ENCODE measurements around the gene EVI5.

The EVI5 gene

DNA sequence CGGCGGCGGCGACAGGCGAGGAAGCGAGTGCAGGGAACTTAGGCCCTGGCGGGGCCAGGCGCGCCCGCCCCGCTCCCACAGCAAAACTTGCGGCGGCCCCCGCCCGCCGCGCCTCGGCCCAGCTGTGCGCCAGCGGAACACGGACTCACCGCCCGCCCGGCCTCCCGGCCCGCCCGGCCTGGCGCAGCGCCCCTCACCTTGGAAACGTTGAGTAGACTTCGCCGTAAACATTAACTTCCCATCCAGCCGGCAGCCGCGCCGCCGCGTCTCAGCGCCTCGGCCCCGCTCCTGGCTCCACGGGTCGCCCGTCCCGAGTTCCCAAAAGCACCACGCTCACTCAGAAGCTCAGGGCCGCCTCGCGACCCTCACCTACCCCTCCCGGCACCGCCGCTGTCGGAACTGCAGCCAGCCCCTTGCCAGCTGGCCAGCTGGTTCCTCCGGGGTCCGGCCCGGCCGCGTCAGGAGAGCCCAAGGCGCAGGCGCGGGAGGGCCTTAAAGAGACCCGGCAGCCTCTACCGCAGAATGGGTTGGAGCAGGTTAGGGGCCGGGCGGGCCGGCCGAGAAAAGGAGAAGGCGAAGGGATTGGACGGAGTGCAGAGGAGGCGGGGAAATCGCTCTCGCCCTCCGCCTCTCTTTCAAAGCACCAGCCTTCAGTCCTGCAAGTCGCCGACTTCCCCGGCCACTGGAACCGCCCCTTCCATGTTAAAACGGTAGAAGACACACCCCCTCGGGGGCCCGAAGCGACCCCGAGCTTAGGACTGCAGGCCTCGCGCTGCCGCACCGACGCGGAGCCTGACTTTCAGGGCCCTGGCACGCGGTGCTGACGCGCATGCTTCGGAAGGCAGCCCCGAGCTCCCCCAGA, at the start of gene EVI5:
Gene EVI5 (minus strand): TSS at position 470 of the 862 bp plus-strand sequence. CDS start 48,562 bp downstream, outside the sequence.
- DNase-seq = peak; percentile 86

GRCh38 chr1:92834617-92835016, 49.7 kb upstream of the EVI5 start:
- no peak for DNase-seq

DNA sequence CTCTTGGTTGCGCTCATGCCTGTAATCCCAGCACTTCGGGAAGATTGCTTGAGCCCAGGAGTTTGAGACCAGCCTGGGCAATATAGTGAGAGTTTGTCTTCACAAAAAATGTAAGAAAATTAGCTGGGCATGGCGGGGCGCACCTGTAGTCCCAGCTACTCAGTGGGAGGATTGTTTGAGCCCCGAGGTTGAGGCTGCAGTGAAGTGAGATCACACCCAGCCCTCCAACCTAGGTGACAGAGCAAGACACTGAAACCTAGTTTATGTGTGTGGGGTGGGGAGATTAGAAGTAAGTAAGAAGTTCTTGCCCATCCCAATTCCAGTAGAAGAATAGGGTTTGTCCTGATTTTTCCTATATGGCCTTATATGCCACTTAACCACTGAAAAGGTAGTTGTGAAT, 48.9 kb upstream of the EVI5 start:
- DNase-seq = no peak

DNA sequence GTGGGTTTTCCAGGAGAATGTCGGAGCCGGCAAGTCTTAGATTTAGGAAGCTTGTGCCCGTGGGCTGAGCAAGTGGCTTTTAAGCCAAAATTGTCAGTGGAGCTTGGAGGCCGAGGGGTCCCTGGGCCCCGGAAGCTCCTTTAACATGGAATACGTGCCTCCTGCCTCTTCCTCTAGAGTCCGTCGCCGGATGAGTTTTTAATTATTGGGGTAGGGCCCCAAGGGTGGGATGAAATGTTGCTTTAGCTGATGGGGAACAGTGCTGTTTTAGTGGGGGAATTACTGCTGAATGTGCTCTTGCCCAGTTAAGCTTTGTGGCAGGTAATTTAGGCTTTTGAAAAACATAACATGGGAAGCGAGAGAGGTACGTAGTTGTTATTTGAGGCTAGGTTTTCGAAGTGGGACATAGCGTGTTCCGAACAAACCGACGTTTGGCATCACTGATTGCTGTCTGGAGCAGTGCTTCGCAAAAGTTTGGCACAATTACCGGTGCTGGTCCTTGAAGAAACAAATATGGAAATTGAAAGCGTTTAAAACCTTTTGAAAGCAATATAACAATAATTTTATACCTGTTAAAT, 47.7 kb upstream of the EVI5 start:
- no peak for DNase-seq

- DNase-seq = peak; percentile 96
Observed at GRCh38 chr1:92831762-92832536, 47.0 kb upstream of the EVI5 start, which contains the start of gene RPL5. Gene RPL5, plus strand, starts transcription at chr1:92832040. Its CDS starts 75 bp downstream, at chr1:92832115.

GRCh38 chr1:92831368-92831761, 46.5 kb upstream of the EVI5 start:
- DNase-seq = no peak

GRCh38 chr1:92826792-92827191, 41.9 kb upstream of the EVI5 start:
- DNase-seq = no peak

GRCh38 chr1:92822879-92823278, 38.0 kb upstream of the EVI5 start:
- DNase-seq = no peak

DNA sequence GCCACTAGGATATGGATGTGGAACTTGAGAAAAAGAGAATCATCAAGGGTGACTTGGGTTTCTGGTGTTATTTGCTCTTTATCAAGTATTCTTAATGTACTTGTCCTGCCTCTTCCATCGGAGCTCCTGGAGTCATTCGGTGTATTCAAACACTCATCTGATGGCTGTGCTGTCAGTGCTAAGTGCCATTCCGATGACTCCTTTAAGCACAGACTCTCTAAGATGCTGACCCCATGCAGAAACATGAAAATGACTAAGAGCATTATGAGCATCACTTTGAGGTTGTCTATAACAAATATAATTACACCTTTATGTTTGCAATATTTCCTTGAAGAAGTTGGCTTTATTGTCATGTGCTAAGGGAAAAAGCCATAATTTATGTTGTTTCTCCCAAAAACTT, 35.6 kb upstream of the EVI5 start:
- no peak for DNase-seq

GRCh38 chr1:92820024-92820423, 35.1 kb upstream of the EVI5 start:
- no peak for DNase-seq

- no peak for DNase-seq
Observed at GRCh38 chr1:92817986-92818764, 33.3 kb upstream of the EVI5 start.

DNA sequence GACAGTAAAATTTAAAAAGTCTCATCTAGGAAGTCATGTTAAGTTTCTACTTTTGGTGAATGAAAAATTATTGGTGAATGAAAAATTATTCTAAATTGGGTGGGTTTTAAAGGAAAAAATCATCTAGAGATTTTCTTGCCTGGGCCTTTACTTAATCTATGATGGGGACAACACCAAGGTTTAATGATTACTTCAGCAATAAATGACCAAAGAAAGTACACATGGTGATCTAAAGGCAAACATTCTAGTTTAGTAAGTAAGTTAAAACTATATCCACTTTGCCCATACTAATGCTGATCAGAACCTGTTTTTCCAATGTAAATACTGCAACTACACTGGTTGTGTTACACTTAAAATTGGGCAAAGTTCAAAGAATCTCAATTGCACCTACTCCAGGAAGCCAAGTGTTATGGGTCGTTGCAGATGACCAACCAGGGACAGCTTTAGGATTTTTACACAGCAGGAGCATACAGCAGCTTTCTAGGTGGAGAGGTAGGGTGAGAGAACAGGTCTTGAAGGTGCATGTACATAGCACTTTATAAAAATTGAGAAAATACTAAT, 32.3 kb upstream of the EVI5 start:
- no peak for DNase-seq

DNA sequence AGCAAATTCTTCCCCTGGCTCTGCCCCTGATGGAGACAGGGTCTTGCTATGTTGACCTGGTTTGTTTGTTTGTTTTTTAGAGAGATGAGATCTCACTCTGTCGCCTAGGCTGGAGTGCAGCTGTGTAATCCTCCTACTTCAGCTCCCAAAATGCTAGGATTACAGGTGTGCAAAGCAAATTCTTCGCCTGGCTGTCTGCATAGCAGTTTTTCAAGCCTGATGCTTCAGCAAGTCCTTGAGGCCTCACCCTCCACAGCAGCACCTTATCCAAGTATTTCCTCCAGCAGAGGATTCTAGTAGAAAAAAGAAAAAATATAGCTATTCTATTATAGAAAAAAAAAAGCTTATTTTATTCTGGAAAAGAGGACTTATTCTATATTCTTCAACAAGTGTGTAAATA, 31.8 kb upstream of the EVI5 start:
- DNase-seq = no peak

DNA sequence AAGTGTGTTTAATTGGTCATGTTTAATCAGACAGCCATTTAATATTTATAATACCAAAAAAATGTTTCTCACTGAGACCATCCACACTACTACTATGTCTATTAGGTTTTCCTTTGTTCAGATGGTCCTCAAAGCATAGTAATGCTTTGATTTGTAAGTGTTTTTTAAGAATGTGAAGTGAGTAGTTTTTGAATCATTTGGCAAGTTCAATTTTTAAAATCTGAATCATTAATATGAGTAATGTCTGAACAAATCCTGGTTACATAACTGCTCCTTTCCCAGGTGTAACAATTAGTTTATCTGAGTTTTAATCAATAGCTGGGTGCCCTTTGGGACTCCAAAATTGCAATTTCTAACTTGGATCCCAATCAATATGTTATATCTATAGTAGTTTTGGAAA, 23.5 kb upstream of the EVI5 start:
- no peak for DNase-seq

DNA sequence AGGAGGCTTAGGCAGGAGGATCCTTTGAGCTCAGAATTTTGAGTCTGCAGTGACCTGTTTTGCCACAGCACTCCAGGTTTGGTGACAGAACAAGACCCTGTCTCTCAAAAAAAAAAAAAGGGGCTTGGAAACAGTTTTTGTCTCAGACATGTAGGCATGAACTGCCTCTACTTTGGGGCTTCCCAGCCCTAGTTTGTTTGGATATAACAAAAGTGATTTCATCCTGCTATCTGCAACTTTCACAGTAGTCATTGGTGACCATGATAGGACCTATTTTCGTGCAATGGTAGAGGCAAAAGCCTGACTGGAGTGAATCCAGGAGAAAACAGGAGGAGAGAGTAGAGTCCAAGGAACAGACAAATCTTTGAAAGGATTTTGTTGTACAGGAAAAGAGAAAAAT, 20.3 kb upstream of the EVI5 start:
- DNase-seq = no peak

DNA sequence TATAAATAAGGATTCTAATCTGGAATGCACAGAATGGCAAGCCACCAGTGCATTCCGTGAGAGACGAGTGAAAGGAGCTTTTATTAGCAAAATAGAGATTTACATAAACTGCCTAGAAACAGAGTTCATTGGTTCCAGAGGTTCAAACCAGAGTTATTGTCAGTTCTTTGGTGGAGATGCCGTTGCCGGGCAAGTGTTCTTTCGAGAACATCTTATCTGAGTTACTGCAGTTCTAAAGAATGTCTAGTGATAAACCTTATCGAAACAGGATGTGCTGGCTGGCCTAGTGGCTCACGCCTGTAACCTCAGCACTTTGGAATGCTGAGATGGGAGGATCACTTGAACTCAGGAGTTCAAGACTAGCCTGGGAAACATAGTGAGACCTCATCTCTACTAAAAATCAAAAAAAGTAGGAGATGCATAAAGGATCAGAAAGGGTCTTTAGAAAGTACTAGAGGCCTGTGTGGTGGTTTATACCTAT, 19.9 kb upstream of the EVI5 start:
- peak; percentile 29 for DNase-seq

DNA sequence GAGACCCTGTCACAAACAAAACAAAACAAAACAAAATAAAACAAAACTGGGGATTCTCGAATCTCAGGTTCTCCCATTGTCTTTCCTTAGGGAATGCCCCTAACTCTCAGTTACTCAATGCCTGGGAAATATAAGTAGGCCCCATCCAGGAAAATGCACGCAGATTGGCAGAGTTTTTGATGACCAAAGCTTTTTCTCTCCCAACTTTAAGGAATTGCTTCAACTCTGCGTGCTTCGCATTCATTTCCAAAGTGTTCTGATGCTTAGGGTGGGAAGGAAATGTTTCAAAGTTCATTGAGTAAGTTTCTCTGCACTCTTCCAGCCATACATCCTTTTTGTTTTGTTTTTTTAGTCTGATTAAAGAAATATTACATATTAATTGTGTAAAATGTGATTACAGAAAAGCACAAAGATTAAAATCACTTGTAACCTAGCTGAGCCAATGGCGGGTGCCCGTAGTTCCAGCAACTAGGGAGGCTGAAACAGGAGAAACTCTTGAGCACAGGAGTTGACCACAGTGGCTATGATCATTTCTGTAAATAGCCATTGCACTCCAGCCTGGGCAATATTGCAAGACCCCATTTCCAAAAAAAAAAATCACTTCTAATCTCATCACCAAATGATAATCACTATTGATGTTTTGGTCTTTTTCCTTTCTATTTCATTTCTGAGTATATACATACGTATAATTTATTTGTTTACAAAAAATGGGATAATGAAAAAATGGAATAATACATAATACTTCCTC, 18.4 kb upstream of the EVI5 start:
- no peak for DNase-seq

GRCh38 chr1:92797961-92798360, 13.1 kb upstream of the EVI5 start:
- DNase-seq = no peak

- DNase-seq = no peak
Observed at GRCh38 chr1:92797297-92797696, 12.4 kb upstream of the EVI5 start.

DNA sequence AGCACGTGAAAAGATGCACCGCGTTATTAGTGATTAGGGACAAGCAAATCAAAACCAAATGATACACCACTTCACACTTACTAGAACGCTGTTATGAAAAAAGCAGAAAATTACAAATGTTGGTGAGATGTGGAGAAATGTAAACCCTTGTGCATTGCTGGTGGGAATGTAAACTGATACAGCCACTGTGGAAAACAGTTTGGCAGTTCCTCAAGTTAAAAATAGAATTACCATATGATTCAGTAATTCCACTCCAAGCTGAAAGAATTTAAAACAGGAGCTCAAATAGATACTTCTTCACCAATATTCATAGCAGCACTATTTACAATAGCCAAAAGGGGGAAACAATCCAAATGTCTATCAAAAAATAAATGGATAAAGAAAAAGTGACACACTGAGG, 10.3 kb upstream of the EVI5 start:
- no peak for DNase-seq

GRCh38 chr1:92792340-92792782, 7.5 kb upstream of the EVI5 start:
- DNase-seq = no peak

Data from CD4-positive, alpha-beta T cell treated with Interferon gamma for 1 hour (primary cell).